Measurements from ENCODE around the gene MYLIP.

The MYLIP gene

DNA sequence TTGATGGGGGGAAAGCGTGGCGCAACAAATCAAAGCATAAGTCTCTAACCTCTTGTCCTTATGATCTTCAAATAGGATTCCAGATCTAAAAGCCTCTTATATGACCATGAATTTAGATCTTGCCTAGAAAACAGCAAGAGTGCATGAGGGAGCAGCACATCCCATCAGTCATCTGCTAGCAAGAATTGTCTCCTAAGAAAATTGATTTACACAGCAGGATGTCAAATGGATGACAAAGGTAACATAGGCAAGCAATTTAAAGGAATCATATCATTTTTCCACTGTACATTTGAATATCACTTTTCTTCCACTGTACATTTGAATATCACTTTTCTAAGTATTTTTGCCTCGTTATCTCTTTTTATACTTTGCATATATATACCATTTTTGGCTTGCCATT lies 7.5 kb upstream of the MYLIP start:
- intact Hi-C loops (cut with DNase I; ENCODE audit: low total_unique reads), result no loop called here
- DNase-seq, result no peak
- Histone ChIP-seq H3K27ac (no peak overlapping the region), H3K4me3 (no peak overlapping the region), H3K4me1 (peaks cover 0 to 17% (median 3%) of the 10 kb centered on the region in 4 donors), H3K36me3 (no peaks in the 10 kb centered on the region), H3K27me3 (no peaks in the 10 kb centered on the region), H3K9me3 (no peaks in the 10 kb centered on the region)
- TF ChIP-seq, protein P1, sequence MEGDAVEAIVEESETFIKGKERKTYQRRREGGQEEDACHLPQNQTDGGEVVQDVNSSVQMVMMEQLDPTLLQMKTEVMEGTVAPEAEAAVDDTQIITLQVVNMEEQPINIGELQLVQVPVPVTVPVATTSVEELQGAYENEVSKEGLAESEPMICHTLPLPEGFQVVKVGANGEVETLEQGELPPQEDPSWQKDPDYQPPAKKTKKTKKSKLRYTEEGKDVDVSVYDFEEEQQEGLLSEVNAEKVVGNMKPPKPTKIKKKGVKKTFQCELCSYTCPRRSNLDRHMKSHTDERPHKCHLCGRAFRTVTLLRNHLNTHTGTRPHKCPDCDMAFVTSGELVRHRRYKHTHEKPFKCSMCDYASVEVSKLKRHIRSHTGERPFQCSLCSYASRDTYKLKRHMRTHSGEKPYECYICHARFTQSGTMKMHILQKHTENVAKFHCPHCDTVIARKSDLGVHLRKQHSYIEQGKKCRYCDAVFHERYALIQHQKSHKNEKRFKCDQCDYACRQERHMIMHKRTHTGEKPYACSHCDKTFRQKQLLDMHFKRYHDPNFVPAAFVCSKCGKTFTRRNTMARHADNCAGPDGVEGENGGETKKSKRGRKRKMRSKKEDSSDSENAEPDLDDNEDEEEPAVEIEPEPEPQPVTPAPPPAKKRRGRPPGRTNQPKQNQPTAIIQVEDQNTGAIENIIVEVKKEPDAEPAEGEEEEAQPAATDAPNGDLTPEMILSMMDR (IDR thresholded peaks at IDR 0.05), result no peak

DNA sequence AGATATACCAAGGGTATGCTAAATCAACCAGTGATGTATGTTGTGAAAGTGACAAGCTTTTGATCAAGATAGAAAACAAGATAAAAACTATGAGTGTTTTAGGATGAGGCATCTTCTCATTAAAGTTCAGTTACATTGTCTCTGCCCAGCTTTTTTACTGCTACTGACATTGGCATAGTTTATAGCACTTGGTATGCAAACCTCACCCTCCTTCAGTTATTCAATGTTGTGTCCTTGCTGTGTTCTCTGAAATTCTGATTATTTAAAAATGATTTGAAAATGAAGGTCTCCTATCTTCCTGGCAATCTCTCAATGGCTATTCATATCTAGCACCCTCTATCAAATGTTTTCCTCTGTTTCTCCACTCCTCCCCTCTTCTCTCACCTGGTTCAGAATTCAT lies 6.7 kb upstream of the MYLIP start:
- Histone ChIP-seq H3K27ac (no peak overlapping the region), H3K36me3 (no peaks in the 10 kb centered on the region), H3K4me3 (no peak overlapping the region), H3K27me3 (no peaks in the 10 kb centered on the region), H3K9me3 (no peaks in the 10 kb centered on the region), H3K4me1 (peaks cover 0 to 17% (median 3%) of the 10 kb centered on the region in 4 donors)
- intact Hi-C loops (cut with DNase I; ENCODE audit: low total_unique reads), result no loop called here
- DNase-seq, result no peak
- TF ChIP-seq, protein P1 (IDR thresholded peaks at IDR 0.05), result no peak

DNA sequence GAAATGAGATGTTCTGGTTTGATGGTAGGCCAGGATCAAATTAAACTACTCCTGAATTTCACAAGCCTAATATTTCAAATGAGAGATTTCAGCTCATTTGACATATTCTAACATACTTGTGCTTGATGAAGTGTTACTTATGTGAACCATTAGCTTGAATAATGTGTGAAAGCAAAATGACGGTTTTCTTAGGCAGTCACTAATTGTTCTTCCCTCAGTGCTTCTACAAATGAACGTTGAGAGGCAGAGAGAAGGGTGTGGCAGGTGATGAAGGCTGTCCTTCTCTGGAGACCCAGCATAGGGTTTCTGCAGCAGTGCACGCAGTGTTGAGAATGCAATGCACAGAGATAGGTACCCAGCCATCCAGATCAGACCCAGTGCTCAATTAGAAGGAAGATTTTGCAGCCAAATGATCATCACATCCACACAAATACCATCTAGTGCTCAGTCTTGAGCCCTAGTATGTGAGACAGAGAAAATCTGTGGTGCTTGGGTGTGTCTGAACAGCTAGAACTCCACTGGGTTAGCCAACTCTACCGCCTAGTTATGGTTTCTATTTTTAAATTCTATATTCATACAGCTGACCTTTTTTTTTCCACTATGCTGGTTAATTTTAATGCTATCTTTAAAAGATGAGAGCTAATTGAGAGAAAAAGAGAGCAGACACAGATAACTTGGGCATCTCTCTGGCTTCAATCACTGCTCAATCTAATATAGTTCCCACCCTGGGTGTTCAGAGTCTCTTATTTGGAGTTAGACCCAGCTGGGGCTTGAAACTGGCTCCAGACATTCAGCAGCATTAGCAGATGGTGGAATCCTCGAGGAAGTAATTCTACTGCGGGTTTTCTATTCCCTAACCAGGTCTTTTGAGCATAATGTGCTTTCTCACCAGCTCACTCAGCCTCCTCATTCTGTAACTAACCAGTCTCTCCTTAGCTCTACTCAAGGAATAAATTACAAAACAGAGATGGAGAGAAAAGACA lies 4.4 kb upstream of the MYLIP start:
- Histone ChIP-seq H3K4me1 (peaks cover 0 to 17% (median 3%) of the 10 kb centered on the region in 4 donors), H3K27ac (peak overlapping the region in 1 of 2 donors; percentile 41), H3K27me3 (no peaks in the 10 kb centered on the region), H3K36me3 (no peaks in the 10 kb centered on the region), H3K4me3 (no peak overlapping the region), H3K9me3 (no peaks in the 10 kb centered on the region)
- no peak for DNase-seq
- intact Hi-C loops (cut with DNase I; ENCODE audit: low total_unique reads), result no loop called here
- TF ChIP-seq, protein P1 (IDR thresholded peaks at IDR 0.05), result no peak

DNA sequence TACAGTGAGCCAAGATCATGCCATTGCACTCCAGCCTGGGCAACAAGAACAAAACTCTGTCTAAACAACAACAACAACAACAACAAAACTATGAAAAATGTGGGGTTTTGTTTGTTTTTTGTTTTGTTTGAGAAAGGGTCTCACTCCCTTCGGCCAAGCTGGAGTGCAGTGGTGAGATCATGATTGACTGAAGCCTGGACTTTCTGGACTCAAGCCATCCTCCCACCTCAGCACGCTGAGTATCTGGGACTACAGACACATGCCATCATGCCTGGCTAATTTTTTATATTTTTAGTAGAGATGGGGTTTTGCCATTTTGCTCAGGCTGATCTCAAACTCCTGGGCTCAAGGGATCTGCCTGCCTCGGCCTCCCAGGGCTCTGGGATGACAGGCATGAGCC lies 2.8 kb upstream of the MYLIP start:
- DNase-seq, result no peak
- TF ChIP-seq, protein P1 (IDR thresholded peaks at IDR 0.05), result no peak
- Histone ChIP-seq H3K9me3 (no peaks in the 10 kb centered on the region), H3K4me1 (peaks cover 0 to 17% (median 3%) of the 10 kb centered on the region in 4 donors), H3K36me3 (no peaks in the 10 kb centered on the region), H3K27me3 (no peaks in the 10 kb centered on the region), H3K4me3 (no peak overlapping the region), H3K27ac (no peak overlapping the region)
- intact Hi-C loops (cut with DNase I; ENCODE audit: low total_unique reads), result no loop called here

DNA sequence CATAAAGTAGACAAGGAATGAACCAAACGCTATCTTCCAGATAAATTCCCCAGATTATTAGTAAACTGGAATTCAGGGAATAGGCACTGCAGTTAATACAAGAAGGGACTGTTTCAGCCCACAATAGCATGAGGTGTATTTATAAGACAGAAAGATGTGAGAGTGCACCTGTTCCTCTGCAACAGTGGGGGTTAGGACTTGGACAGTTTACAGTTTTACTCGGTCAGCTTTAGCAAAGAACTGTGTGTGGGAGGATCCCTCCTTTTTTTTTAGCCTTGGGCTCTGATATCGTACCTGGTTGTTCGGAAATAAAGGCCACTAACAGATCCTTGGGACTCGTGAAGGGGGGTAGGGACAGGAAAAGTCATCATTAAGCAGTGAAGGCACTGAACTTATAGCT lies 2.0 kb upstream of the MYLIP start:
- intact Hi-C loops (cut with DNase I; ENCODE audit: low total_unique reads), result no loop called here
- Histone ChIP-seq H3K27ac (no peak overlapping the region), H3K36me3 (no peaks in the 10 kb centered on the region), H3K27me3 (no peaks in the 10 kb centered on the region), H3K4me3 (no peak overlapping the region), H3K4me1 (peaks cover 0 to 24% (median 6%) of the 10 kb centered on the region in 4 donors), H3K9me3 (no peaks in the 10 kb centered on the region)
- no peak for DNase-seq
- TF ChIP-seq, protein P1 (IDR thresholded peaks at IDR 0.05), result no peak

All from tibial artery (tissue), 4 donors.